Measurements from ENCODE around the gene TMIE.
"Not testable (repeated sequence)": the region's sequence is repeated elsewhere in the genome, so short reads cannot be mapped to it uniquely, and the experiment has no call there.

TMIE gene

DNA sequence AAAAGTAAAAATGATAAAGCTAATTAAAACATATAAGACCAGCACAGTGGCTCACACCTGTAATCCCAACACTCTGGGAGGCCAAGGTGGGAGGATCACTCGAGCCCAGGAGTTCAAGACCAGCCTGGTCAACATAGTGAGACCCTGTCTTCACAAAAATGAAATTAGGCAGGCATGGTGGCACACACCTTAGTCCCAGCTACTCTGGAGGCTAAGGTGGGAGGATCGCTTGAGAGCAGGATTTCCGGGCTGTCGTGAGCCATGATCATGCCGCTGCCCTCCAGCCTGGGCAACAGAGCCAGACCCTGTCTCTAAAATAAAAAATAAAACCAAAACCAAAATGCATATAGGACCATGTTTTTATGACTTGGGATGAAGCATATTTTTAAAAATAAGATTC lies 21.3 kb downstream of the TMIE start:
- DNase-seq (ENCODE audit: low read depth): no peak

DNA sequence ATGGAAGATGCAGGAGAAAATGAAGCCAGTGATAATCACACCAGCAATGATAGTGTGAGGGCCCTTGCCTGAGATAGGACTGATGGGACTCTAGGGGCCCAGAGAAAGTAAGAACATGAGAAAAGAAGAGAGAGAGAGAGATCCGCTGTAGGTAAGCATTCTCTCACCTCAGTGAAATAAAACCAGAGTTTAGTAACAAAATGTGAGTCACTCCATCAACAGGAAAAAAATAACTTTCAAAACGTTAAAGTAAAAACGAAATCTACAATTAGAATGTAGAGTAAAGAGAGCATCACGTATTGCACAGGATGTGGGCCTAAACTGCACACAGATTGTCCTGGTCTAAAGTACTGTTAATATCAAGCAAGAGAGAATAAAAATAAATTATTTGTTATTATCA lies 23.2 kb downstream of the TMIE start:
- DNase-seq (ENCODE audit: low read depth): no peak

DNA sequence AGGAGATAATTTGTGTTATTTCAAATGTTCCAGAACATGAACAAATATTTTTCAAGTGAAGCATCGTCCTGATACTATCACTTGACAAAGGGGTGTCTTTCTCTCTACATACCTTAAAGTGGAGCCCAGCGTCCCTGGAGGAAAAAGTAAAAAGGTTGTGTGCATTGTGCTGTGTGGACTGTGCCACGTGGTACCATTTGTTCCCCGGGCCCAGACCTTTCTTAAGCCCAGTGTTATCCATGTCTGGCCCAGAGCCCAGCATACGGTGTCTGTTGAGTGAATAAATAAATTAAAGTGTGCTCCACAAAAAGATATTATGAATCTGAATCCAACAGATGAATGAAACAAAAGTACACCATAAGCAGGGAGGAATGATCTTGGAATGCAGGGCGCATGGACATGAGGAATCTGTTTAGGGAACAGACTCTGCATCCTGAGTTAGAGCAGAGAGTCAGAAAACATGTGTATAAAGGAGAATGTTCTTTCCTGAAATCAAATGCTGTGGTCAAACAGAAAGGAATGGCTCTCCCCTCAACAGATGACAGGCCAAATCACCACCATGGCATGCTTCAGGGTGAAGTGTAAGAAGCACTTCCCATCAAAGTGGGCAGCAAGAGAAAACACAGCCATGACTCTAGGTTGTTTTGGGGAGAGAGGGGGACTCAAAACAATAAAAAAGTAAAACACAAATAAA lies 24.6 kb downstream of the TMIE start:
- DNase-seq (ENCODE audit: low read depth): no peak

DNA sequence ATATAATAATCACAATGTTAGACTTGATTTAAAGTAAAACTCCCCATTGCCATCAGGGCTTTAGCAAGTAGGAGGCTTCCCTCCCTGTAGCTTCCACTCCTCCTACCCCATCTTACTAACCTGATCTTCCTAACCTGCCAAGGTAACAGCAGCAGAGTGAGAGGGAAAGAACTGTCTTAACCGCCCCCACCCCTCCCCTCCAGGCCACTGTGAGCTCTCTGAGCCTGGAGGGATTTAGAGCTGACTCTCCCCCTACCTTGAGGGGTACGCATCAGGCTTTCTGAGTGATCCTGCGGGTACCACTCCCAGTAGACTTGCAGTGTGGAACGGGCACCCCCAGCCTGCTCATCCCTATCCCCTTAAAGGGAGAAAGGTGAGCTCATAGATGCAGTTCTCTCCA lies 27.8 kb downstream of the TMIE start:
- DNase-seq (ENCODE audit: low read depth): no peak

DNA sequence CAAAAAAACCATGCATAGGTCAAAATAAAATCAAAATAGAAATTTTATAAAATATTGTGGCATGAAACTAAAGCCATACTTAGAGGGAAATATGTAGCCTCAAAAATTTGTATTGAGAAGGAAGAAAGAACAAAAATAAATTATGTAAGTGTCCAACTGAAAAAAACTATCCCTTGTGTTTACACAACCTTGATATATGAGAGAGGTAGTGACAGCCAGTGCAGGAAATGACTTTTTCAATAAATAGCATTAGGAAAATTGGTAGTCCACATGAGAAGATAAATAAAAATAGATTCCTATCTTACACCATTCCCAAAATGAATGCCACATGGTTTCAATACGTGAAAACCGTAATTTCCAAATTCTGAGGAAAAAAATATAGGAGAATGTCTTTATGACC lies 29.6 kb downstream of the TMIE start:
- no peak for DNase-seq (ENCODE audit: low read depth)

DNA sequence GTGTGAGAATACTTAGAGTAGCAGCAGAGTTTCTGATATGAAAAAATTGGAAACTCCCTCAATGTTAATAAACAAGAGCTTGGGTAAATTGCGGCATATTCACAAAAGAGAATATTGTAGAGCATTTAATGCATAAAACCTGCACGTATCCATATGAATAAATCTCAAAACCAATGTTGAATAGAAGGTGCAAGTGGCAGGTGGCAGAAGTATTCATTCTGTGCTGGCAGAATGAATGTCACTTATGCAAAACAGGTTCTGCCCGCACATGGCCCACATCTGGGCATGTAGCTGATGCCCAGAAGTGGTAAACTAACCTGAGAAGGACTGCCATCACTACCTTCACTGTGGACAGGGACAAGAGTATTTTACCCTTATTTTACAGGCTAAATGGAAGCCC lies 30.6 kb downstream of the TMIE start:
- no peak for DNase-seq (ENCODE audit: low read depth)

DNA sequence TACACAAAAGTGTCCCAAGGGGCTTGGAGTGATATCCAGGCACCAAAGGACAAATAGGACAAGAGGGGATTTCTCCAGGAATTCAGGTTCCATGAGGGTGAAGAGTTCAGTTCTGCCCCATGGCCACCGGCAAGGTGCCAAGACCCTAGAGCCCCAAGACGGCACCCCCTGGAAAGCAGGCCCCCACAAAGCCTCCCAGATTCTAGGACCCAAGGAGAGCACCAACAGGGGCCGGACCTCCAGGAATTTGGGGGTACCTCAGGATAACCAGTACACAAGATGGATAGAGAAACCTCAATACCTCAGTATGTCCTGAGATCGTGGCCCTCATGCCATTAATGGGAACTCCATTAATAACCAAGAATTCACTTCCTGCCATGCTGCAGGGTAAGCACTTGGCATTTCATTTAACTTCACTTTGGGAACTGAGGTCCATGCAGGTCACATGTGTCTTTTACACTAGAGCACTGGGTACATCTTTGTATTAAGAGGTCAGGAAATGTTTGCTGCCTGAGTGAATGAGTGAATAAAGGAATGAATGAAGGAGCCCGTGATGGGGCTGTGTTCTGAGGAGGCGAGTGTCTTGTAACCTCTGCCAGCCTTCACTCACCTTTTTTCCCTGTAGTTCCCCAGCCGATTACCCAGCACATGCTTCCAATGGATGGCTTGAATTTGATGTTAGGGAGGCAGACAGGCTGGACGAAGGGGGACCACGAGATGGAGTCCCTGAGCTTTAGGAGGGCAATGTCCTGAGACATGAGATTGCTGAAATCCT lies 32.0 kb downstream of the TMIE start:
- DNase-seq (ENCODE audit: low read depth): peak; percentile 9

DNA sequence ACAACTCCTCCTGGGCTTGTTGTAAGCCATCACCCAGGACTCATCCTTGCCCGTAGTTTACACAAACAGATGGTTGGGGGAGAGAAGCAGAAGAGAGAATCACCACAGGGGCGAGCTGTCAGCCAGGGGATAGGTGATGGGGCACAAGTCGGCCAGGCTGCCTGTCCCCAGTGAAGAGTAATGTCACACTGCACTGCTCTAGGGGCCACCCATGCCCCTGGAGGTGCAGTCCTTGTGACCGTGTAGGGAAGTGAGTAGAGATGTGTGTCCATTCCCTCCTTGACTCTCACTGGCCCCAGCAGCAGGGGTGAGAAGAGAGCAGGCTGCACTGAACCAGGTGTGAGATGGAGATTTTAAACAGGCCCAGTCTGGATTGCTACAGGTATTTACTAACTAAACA lies 33.6 kb downstream of the TMIE start:
- no peak for DNase-seq (ENCODE audit: low read depth)

DNA sequence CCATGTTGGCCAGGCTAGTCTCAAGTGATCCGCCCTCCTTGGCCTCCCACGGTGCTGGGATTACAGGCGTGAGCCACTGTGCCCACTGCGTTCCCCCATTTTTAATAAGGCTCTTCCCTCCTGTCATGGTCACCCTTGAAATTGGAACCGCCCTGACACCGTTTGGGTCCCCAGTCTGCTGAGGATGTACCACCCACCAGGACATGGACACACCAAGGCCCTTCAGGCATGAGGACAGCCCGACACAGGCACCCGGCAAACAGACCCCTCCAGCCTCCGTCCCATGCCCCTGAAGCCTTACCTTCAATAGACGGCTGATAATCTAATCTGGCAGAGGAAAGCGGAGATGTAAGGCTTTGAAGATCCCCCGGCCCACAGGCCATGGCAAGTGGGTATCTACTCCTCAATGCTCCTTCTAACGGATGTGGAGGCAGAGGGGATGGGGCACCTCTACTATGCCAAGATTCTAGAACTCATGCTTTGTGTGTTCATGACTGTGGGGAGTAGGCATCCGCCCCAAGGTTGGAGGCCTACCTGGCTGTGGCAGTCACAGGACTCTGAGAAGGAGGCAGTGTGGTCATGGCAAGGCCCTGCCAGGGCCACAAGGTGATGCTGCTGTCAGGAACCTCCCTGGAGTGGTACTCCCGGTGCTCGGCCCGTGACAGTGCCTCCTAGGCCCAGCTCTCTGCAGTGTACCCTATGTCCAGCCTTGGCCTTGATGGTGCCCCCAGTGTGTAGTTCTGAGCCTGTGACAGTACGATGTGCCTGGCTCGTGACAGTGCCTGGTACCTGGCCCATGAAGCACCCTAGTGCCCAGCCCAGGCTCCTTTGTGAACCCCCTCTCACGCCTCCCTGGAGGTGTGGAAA lies 35.0 kb downstream of the TMIE start:
- no peak for DNase-seq (ENCODE audit: low read depth)

DNA sequence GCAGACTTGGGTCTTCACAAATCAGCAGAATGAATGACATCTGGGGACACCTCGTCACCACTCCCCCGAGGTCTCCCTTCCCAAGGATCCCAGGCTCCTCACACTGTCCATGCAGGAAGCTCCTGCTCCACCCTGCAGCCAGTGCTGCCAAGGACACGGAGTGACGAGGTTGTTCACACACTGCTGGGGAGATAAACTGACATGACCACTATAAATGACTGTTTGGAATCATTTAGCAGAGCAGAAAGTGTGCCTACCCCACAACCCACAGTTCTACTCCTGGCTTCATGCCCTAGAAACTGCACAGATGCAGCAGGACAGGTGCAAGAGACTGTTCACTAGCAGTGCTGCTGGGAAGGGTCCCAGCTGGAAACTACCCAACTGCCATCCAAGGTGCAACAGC lies 36.1 kb downstream of the TMIE start:
- no peak for DNase-seq (ENCODE audit: low read depth)

DNA sequence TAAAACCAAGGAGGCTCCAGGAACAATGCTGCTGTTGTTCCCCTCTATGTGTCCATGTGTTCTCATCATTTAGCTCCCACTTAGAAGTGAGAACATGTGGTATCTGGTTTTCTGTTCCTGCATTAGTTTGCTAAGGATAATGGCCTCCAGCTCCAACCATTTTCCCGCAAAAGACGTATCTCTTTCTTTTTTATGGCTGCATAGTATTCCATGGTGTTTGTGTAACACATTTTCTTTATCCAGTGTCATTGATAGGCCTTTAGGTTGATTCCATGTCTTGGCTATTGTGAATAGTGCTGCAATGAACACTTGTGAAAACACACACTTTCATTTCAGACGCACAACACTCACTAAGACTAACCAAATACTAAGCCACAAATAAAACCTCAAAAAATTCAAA lies 38.4 kb downstream of the TMIE start:
- not testable (repeated sequence) for DNase-seq (ENCODE audit: low read depth)

DNA sequence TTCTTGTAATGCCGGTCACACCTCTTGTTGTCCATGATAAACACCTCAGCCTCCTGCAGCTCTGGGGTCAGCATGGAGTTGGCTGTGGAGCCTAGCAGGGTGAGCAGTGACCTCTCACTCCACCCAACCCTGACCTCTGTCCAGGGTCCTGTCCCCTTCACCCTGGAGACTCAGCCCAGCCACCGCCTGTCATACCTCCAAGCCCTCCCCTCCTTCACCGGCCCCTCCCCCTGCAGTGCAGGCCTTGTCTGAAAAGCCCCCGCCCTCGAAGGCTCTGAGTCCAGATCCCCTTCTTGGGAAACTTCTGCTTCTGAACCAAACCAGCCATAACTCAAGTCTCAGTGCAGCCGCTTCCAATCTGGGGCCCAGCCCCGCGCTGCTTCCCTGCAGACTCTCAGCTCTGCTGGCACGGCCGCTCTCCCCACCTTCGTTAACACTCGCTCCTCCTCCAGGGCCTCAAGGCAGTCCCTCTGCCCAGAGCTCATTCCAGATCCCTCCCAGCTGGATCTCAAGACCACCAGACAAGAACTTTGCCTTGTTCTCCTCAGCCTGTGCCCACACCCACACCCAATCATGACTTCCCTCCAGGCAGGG lies 41.9 kb downstream of the TMIE start:
- no peak for DNase-seq (ENCODE audit: low read depth)

DNA sequence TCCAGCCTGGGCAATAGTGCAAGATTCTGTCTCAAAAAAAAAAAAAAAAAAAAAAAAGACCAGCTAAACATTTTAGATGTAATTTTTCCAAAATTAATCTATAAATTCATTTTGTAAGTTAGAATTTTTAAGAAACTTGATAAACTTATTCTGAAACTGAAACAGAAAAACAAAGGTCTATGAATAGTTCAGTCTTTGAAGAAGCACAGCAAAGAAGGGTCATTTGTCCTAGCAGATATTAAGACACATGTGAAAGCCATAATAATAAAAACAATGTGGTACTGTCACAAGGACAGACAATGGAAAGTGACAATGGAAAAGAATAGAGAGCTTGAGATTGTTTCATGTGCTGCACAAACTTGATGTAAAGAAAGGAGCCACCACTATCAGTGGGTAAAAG lies 45.5 kb downstream of the TMIE start:
- no peak for DNase-seq (ENCODE audit: low read depth)

DNA sequence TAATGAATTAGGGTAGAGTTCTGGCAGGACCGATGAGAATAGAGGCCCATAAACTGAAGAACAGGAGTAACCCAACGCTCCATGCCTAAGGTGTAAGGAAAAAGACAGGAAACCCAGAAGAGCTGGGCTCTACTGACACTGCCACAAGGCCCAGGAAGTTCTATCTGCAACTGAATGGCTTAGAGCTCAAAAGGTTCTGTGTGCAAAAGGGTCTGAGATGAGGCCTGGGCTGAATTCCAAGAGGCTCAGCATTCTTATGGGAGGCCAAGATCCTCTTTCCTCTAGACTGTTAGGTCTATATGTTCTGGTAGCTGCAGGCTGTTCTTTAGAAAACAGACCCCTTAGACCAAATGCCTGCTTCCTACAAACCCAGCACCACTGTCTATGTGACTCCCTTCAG lies 47.0 kb downstream of the TMIE start:
- no peak for DNase-seq (ENCODE audit: low read depth)

DNA sequence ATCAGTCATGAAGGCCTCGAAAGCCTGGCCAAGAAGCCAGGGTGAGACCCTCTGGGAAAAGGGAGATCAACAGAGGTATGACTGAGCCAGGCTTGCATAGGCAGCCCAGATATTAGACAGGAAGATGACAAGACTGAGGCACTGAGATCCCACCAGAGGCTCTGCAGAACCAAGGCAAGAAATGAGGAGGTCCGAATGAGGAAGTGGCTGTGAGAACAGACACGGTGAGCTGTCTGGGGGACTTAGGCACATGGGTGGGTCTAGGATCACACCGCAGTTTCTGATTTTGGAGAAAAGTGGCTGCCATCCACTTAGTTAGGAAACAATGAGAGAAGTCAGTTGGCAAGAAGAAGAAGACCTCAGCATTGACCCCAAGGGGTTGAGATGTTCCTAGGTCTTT lies 47.9 kb downstream of the TMIE start:
- DNase-seq (ENCODE audit: low read depth): no peak

DNA sequence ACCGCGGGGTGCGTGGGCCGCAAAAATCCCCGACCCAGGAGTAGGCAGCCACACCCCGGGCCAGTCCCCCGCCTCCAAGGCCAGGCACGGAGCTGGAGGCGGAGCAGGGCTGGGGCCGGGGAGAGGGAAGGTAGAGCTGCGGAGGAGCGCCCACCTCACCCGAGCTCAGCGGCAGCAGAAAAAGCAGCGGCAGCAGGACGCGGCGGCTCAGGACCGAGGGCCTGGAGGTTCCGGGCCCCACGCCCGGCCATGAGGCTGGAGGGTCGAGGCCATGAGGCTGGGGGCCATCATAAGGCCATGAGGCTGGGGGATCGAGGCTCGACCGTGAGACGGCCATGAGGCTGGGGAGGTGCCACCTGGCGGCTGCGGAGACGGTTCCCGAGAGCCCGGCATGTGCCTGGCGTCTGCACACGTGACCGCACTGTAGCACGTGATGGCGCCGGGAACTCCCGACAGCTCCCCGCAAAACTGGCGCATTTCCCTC lies 49.4 kb downstream of the TMIE start:
- no peak for DNase-seq (ENCODE audit: low read depth)

DNA sequence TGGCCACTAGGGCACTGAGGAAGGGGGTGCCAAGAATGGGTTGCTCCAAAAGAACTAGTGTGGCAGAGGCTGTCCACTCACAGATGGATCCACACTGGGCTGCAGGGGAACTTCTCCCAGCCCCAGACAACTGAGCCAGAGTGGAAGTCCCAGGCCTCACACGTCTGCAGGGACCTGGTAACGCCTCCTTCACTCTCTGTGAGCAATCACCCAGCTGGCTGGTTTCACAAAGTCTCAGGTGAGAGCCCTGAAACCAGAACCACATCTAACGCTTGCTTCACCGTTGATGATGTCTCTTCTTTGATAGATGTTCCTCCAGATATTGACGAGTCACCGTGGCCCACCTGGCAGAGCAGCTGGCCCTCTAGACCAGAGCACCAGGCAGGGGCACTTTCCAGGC lies 51.9 kb downstream of the TMIE start:
- not testable (repeated sequence) for DNase-seq (ENCODE audit: low read depth)

DNA sequence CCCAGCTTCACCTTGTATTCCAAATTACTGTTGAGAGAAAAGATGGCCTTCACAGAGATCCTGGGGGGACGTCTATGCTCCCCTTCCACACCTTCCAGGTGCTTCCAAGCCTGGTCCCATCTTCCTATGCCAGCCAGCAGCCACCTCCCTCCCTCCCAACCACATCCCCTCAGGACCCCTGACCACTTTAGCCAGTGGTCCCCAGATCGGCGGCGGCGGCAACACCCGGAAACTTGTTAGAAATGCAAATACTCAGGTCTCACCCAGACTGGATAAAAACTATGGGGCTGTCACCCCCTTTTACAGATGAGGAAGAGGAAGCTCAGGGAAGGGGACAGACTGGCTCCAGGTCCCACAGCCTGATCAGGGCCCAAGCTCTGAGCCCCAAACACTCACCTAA lies 54.5 kb downstream of the TMIE start:
- DNase-seq (ENCODE audit: low read depth): no peak

DNA sequence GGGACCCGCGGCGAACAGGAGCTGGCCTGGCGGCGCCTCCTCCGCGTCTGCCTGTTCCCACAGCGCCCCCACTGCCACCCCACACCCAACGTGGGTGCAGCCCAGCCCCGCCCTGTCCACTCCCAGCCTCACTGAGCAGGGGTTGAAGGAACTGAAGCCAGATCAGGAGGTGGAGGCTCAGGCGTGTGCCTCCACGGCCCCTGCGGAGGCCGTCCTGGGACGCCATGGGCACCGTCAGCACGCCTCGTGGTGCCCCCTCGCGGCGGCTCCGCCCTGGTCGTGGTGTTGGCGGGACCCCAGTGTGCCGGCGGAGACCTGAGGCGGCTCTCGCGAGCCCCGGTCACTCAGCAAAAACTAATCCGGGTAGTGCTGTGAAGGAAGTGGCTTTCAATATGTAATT lies 55.5 kb downstream of the TMIE start:
- DNase-seq (ENCODE audit: low read depth): no peak

DNA sequence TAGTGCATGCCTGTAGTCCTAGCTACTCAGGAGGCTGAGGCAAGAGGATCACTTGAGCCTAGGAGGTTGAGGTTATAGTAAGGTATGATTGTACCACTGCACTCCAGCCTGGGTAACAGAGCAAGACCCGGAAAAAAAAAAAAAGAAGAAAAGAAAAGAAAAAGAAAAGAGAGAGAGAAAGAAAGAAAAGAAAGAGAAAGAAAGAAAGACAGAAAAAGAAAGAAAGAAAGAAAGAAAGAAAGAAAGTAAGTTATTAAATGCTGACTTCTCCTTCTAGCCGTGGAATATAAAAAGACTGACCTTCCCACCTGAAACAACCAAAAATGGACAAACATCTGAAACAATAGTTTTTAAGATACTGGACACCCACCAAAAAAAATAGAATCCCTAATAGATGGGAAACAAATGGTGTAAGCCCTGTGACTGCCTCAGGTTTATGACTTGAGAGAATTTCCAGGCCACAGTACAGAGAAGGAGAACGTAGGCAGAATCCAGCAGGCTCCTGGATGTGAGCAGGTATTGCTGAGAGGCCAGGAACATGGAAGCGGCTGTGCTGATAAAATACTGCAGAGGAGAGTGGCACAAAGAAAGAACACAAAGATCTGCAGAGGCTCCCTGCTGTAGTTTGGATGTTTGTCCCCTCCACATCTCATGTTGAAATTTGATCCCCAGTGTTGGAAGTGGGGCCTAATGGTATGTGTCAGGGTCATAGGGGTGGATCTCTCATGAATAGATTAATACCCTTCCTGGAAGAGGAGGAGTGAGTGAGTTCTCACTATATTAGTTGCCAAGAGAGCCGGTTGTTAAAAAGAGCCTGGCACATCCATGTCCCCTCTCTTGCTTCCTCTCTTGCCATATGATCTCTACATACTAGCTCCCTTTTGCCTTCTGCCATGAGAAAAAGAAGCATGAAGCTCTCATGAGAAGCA lies 58.3 kb downstream of the TMIE start:
- no peak for DNase-seq (ENCODE audit: low read depth)

Data from stromal cell of bone marrow (primary cell).